Stimulated activated CD4-positive, alpha-beta T cell treated with anti-CD3 and anti-CD28 coated beads, Interleukin-1b, Interleukin-23, amount 100 ng/mL, for 48 hours (primary cell): Measurements from ENCODE around the gene TP53.
A peak's percentile ranks its signal among the peaks of the same experiment; 100 is the strongest.
"Not testable (repeated sequence)": the region's sequence is repeated elsewhere in the genome, so short reads cannot be mapped to it uniquely, and the experiment has no call there.

ENCODE experiments used
- DNase-seq: peaks from one replicate; pipeline ENCODE4 v3.0.0-alpha.2; 2020

TP53 gene

GRCh38 chr17:7629939-7630571, 57.2 kb downstream of the TP53 start, which contains the start of gene SHBG:
SHBG (plus strand) TSS chr17:7630135; CDS start chr17:7630173, 38 bp downstream.
- DNase-seq = no peak

GRCh38 chr17:7627250-7628121, 59.8 kb downstream of the TP53 start, which contains the start of gene SAT2:
SAT2 (minus strand) TSS chr17:7627821; CDS start chr17:7627635, 186 bp downstream.
- peak; percentile 84 for DNase-seq

- DNase-seq = no peak
Observed at GRCh38 chr17:7626956-7627249, 60.4 kb downstream of the TP53 start.

- DNase-seq = no peak
Observed at GRCh38 chr17:7626307-7626706, 61.0 kb downstream of the TP53 start.

- DNase-seq = not testable (repeated sequence)
Observed at GRCh38 chr17:7625749-7626148, 61.5 kb downstream of the TP53 start.

- no peak for DNase-seq
Observed at GRCh38 chr17:7623661-7624060, 63.6 kb downstream of the TP53 start.

GRCh38 chr17:7620835-7621234, 66.5 kb downstream of the TP53 start:
- DNase-seq = no peak

- DNase-seq = no peak
Observed at GRCh38 chr17:7618608-7619007, 68.7 kb downstream of the TP53 start.
